Measurements from ENCODE around the gene NDUFS6.

- TF ChIP-seq CTCF (IDR thresholded peaks at IDR 0.05), result no peak
- TF ChIP-seq POLR2A (IDR thresholded peaks at IDR 0.05), result no peak
- TF ChIP-seq POLR2AphosphoS5 (IDR thresholded peaks at IDR 0.05), result no peak
- no peak for TF ChIP-seq EP300 (IDR thresholded peaks at IDR 0.05)
Measured at GRCh38 chr5:1803192-1803591, 2.0 kb downstream of the NDUFS6 start.

All from upper lobe of left lung (tissue), 4 donors.